Right lobe of liver (tissue), 6 donors: ENCODE measurements around the gene KCND3. TPM values are rescaled to one million over a fixed set of nuclear protein-coding genes. Genes with fewer than 3 reads are reported as not detected.

Experiments used
- ATAC-seq, 4 donors: fragments of 200-7000 bp; cut with Tn5 transposase; one replicate each; pipeline ENCODE4 v1.9.1; 2020; ENCODE audit warnings: mild to moderate bottlenecking in 4 of 4, moderate library complexity in 4 of 4
- DNase-seq, 3 donors: peaks; one replicate each; pipeline ENCODE4 v3.0.0-alpha.2; 2020
- H3K27ac ChIP-seq, 3 donors: fragments of 200-600 bp; one replicate each; pipeline ENCODE4 v1.8.0; 2022
- H3K27me3 ChIP-seq, 2 donors: fragments of 200-600 bp; one replicate each; pipeline ENCODE4 v1.8.0; 2022
- H3K36me3 ChIP-seq, 4 donors: fragments of 200-600 bp; sonication (generic) in 1 of 4; one replicate each; pipeline versions ENCODE4 v1.5.1 to v1.8.0; 2017 to 2022; ENCODE audit warnings: control low read depth in 1 of 4
- H3K4me1 ChIP-seq, 4 donors: fragments of 200-600 bp; sonication (generic) in 1 of 4; one replicate each; pipeline versions ENCODE4 v1.5.1 to v1.8.0; 2017 to 2022; ENCODE audit warnings: control low read depth in 1 of 4
- H3K4me3 ChIP-seq, 3 donors: fragments of 200-600 bp; one replicate each; pipeline ENCODE4 v1.8.0; 2022
- H3K9me3 ChIP-seq, 4 donors: fragments of 200-600 bp; sonication (generic) in 1 of 4; one replicate each; pipeline versions ENCODE4 v1.5.1 to v1.8.0; 2017 to 2022; ENCODE audit warnings: control low read depth in 1 of 4
- POLR2A ChIP-seq: fragments of 450-650 bp; IDR thresholded peaks from one replicate; pipeline ENCODE4 v1.6.1; 2017; ENCODE audit warnings: antibody characterized with exemption, mild to moderate bottlenecking
- WGBS: methylation state at CpG from one replicate; pipeline ENCODE4 v1.1.6; 2018; ENCODE audit warnings: low coverage, low lambda C conversion rate; ENCODE audit not compliant: insufficient coverage; ENCODE audit errors: missing lambda C conversion rate; 5-methylcytosine and 5-hydroxymethylcytosine counted together
- intact Hi-C, 2 donors: fragments of 100-400 bp; cut with DNase I; formaldehyde crosslinking; loops; one replicate each; pipeline versions ENCODE4 v1.11.2 to v1.14.1; 2022
- total RNA-seq, 6 experiments: library from RNA; depleted of rRNA in 2 of 6; stranded (reverse); fragments of >200 nt in 2 of 6; fragmentation: NEBNext Ultra II Directional in 3 of 6; extraction: Animal tissue kit (Norgen Biotek cat#: 25700) in 3 of 6; gene quantifications; one replicate each; pipeline versions ENCODE4 v1.1.0 to v1.2.4, GENCODE V29; 2016 to 2023
- TF ChIP-seq, protein P1 (sequence below), 4 donors: fragments of 200-600 bp in 3 of 4; fragments of 450-650 bp in 1 of 4; IDR thresholded peaks; one replicate each; pipeline versions ENCODE4 v1.5.1 to v1.8.0; 2016 to 2022; ENCODE audit warnings: antibody characterized with exemption in 4 of 4, mild to moderate bottlenecking in 2 of 4
- donor health status: DM: no; HTN: yes; CAD: no.
- donor health status: DM: no; HTN: no; CAD: no.
- donor health status: DM: no; HTN: no; CAD: no.
- donor health status: DM: no; HTN: yes; CAD: no.
- donor health status: DM: no; HTN: yes; CAD: no.

Gene KCND3
- total RNA-seq, 6 experiments from 2014 or later = 8.1 to 25.5 (median 16.2) TPM

DNA sequence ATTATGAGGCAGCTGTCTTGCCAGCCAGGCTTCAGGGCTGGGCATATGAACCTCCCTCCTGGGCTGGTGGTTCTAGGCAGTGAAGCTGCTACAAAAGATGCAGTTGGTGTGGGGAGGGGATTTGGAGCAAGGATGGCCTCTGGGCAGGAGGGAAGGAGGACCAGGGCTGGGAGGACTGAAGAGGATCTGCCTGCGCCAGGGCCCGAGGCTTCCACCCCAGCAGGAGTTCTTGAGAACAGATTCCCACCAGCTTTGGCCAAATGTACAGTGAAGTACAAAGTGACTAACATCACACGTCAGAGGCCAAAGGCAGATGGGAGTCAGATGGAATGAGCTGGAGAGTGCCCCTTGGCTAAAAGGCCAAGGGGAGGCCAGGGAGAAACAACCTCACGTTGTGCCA, 171.4 kb downstream of the KCND3 start:
- Histone ChIP-seq H3K4me1 (no peaks in the 10 kb centered on the region), H3K4me3 (no peak overlapping the region), H3K36me3 (no peaks in the 10 kb centered on the region), H3K9me3 (no peaks in the 10 kb centered on the region), H3K27me3 (no peaks in the 10 kb centered on the region), H3K27ac (no peak overlapping the region)
- 50% methylated on average over 1 of the region's 4 CpGs for WGBS
- TF ChIP-seq, protein P1, sequence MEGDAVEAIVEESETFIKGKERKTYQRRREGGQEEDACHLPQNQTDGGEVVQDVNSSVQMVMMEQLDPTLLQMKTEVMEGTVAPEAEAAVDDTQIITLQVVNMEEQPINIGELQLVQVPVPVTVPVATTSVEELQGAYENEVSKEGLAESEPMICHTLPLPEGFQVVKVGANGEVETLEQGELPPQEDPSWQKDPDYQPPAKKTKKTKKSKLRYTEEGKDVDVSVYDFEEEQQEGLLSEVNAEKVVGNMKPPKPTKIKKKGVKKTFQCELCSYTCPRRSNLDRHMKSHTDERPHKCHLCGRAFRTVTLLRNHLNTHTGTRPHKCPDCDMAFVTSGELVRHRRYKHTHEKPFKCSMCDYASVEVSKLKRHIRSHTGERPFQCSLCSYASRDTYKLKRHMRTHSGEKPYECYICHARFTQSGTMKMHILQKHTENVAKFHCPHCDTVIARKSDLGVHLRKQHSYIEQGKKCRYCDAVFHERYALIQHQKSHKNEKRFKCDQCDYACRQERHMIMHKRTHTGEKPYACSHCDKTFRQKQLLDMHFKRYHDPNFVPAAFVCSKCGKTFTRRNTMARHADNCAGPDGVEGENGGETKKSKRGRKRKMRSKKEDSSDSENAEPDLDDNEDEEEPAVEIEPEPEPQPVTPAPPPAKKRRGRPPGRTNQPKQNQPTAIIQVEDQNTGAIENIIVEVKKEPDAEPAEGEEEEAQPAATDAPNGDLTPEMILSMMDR (IDR thresholded peaks at IDR 0.05) = no peak
- no peak for TF ChIP-seq POLR2A
- intact Hi-C loops = no loop called here
- DNase-seq (no peak), ATAC-seq (no peak)

GRCh38 chr1:111814642-111815041, 174.8 kb downstream of the KCND3 start:
- Histone ChIP-seq H3K36me3 (no peaks in the 10 kb centered on the region), H3K4me1 (no peaks in the 10 kb centered on the region), H3K27ac (no peak overlapping the region), H3K4me3 (no peak overlapping the region), H3K9me3 (no peaks in the 10 kb centered on the region), H3K27me3 (no peaks in the 10 kb centered on the region)
- TF ChIP-seq, protein P1 (IDR thresholded peaks at IDR 0.05) = no peak
- TF ChIP-seq POLR2A = no peak
- no peak for DNase-seq
- ATAC-seq = no peak
- 90% methylated on average over 3 of the region's 3 CpGs for WGBS
- intact Hi-C loops = no loop called here

- 96% methylated on average over 8 of the region's 9 CpGs for WGBS
- no peak for TF ChIP-seq POLR2A
- TF ChIP-seq, protein P1 (IDR thresholded peaks at IDR 0.05) = no peak
- intact Hi-C loops = no loop called here
Measured at GRCh38 chr1:111814305-111814628, 175.2 kb downstream of the KCND3 start.

DNA sequence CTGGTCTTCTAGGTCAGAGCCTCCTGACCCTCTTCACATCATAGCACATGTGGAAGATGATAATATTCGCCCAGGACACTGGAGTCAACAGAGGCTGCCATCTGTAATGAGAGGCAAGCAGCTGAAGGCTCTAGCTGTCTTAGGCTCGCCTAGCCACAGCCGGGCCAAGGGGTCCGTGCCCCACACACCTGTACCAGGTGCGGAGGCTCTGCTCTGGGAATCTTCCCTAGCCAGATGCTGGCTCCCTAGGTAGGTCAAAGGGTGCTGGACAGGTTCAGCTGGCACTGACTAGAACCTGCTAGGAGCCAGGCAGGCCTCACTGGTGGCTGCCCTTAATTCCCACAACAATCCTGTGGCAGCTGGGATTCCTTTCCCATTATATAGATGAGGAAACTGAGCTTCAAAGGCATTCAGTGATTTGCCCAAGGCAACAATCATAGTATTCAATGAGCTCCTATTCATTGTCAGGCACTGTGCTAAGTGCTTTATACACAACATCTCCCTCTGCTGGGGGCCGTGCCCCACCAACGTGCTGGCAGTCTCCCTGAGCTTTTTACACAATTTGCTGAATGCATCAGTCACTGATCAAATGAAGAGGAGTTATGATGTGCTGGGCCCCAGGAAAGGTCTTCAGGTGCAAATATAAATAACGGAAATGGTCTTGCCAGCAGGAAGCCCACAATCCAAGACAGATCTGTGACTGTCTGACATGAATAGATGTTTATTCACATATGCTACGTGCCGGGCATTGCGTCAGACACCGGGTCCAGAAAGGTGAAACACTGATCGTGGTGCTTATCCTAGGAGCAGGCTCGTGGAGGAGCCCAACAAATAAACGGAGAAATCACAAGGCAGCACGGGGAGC, 175.8 kb downstream of the KCND3 start:
- WGBS = 58% methylated on average over 9 of the region's 16 CpGs
- H3K4me1 ChIP-seq = no peaks in the 10 kb centered on the region
- no peak for DNase-seq
- H3K27ac ChIP-seq = no peak overlapping the region
- H3K36me3 ChIP-seq = no peaks in the 10 kb centered on the region
- no peaks in the 10 kb centered on the region for H3K27me3 ChIP-seq
- H3K4me3 ChIP-seq = no peak overlapping the region
- intact Hi-C loops = no loop called here
- peak in 1 of 4 donors; percentile 29 for ATAC-seq
- no peaks in the 10 kb centered on the region for H3K9me3 ChIP-seq
- TF ChIP-seq POLR2A = no peak
- TF ChIP-seq, protein P1 (IDR thresholded peaks at IDR 0.05) = no peak

More at GRCh38 chr1:111814305-111814628, 175.2 kb downstream of the KCND3 start:
- ATAC-seq = no peak
- no peak for DNase-seq
- Histone ChIP-seq H3K4me1 (no peaks in the 10 kb centered on the region), H3K9me3 (no peaks in the 10 kb centered on the region), H3K4me3 (no peak overlapping the region), H3K27me3 (no peaks in the 10 kb centered on the region), H3K27ac (no peak overlapping the region), H3K36me3 (no peaks in the 10 kb centered on the region)
